ENCODE results near the gene REPIN1. TPM values are rescaled to one million over a fixed set of nuclear protein-coding genes. Genes with fewer than 3 reads are reported as not detected.

REPIN1 gene
- total and polyA plus RNA-seq, 2 experiments from 2014 or later: 79.1 to 107 TPM

GRCh38 chr7:150359622-150360362, 8.8 kb upstream of the REPIN1 start:
- H3K9me2 ChIP-seq (replicated peaks; ENCODE audit: insufficient read depth): no peaks in the 10 kb centered on the region
- no peak for TF ChIP-seq CTCF (IDR thresholded peaks at IDR 0.05; ENCODE audit: poor library complexity)
- no peak for TF ChIP-seq EZH2phosphoT487 (IDR thresholded peaks at IDR 0.05; ENCODE audit: low read depth, severe bottlenecking, unreplicated experiment)
- TF ChIP-seq EZH2 (IDR thresholded peaks at IDR 0.05; ENCODE audit: borderline replicate concordance): no peak
- H3K27ac ChIP-seq: no peak overlapping the region
- no peak overlapping the region for H2AFZ ChIP-seq
- H3K4me2 ChIP-seq: no peak overlapping the region
- no peaks in the 10 kb centered on the region for H3K36me3 ChIP-seq (replicated peaks; ENCODE audit: insufficient read depth, low read depth)
- no peak overlapping the region for H3K4me3 ChIP-seq
- no peaks in the 10 kb centered on the region for H3K79me2 ChIP-seq
- no peak for DNase-seq (ENCODE audit: low spot score)
- H3K9me3 ChIP-seq (ENCODE audit: low read depth): no peaks in the 10 kb centered on the region
- H4K20me1 ChIP-seq (ENCODE audit: insufficient read depth, poor library complexity, severe bottlenecking): no peaks in the 10 kb centered on the region
- no peaks in the 10 kb centered on the region for H3K27me3 ChIP-seq
- WGBS (ENCODE audit: low lambda C conversion rate, missing lambda C conversion rate): no CpG with 5 or more reads among the region's 2 CpGs
- H3K4me1 ChIP-seq (ENCODE audit: insufficient read depth): no peaks in the 10 kb centered on the region

GRCh38 chr7:150360363-150361058, 8.1 kb upstream of the REPIN1 start:
- Histone ChIP-seq H3K9me3 (ENCODE audit: low read depth) (no peaks in the 10 kb centered on the region), H3K36me3 (replicated peaks; ENCODE audit: insufficient read depth, low read depth) (no peaks in the 10 kb centered on the region), H3K27me3 (no peaks in the 10 kb centered on the region), H3K4me1 (ENCODE audit: insufficient read depth) (no peaks in the 10 kb centered on the region), H3K9me2 (replicated peaks; ENCODE audit: insufficient read depth) (no peaks in the 10 kb centered on the region), H3K4me2 (no peak overlapping the region), H3K79me2 (no peaks in the 10 kb centered on the region), H3K27ac (no peak overlapping the region), H2AFZ (no peak overlapping the region), H4K20me1 (ENCODE audit: insufficient read depth, poor library complexity, severe bottlenecking) (no peaks in the 10 kb centered on the region), H3K4me3 (no peak overlapping the region)
- TF ChIP-seq EZH2 (IDR thresholded peaks at IDR 0.05; ENCODE audit: borderline replicate concordance): no peak
- TF ChIP-seq EZH2phosphoT487 (IDR thresholded peaks at IDR 0.05; ENCODE audit: low read depth, severe bottlenecking, unreplicated experiment): no peak
- DNase-seq (ENCODE audit: low spot score): no peak
- 63% methylated on average over 5 of the region's 5 CpGs for WGBS (ENCODE audit: low lambda C conversion rate, missing lambda C conversion rate)

- H3K4me2 ChIP-seq: no peak overlapping the region
- H2AFZ ChIP-seq: no peak overlapping the region
- H3K4me1 ChIP-seq (ENCODE audit: insufficient read depth): no peaks in the 10 kb centered on the region
- no peaks in the 10 kb centered on the region for H3K27me3 ChIP-seq
- H3K9me2 ChIP-seq (replicated peaks; ENCODE audit: insufficient read depth): no peaks in the 10 kb centered on the region
- TF ChIP-seq CTCF (IDR thresholded peaks at IDR 0.05; ENCODE audit: poor library complexity) (no peak), EZH2 (IDR thresholded peaks at IDR 0.05; ENCODE audit: borderline replicate concordance) (no peak), EZH2phosphoT487 (IDR thresholded peaks at IDR 0.05; ENCODE audit: low read depth, severe bottlenecking, unreplicated experiment) (no peak)
- H4K20me1 ChIP-seq (ENCODE audit: insufficient read depth, poor library complexity, severe bottlenecking): no peaks in the 10 kb centered on the region
- H3K79me2 ChIP-seq: no peaks in the 10 kb centered on the region
- DNase-seq (ENCODE audit: low spot score): no peak
- H3K27ac ChIP-seq: no peak overlapping the region
- H3K36me3 ChIP-seq (replicated peaks; ENCODE audit: insufficient read depth, low read depth): no peaks in the 10 kb centered on the region
- 68% methylated on average over 7 of the region's 7 CpGs for WGBS (ENCODE audit: low lambda C conversion rate, missing lambda C conversion rate)
- H3K4me3 ChIP-seq: no peak overlapping the region
- H3K9me3 ChIP-seq (ENCODE audit: low read depth): no peaks in the 10 kb centered on the region
Observed at GRCh38 chr7:150361402-150361801, 7.2 kb upstream of the REPIN1 start.
